HEK293 (cell line): ENCODE data around the gene SRSF4.

ENCODE experiments used
- CTCF ChIA-PET: fragments of 350-600 bp; formaldehyde crosslinking; extraction: SDS; loops from one replicate; lab custom pipeline; 2021; ENCODE audit warnings: antibody characterized with exemption; lab: Yijun Ruan, JAX
- POLR2A ChIA-PET: fragments of 300-600 bp; formaldehyde crosslinking; extraction: SDS; loops from one replicate; lab custom pipeline; 2020; ENCODE audit warnings: antibody characterized with exemption, inconsistent platforms; lab: Yijun Ruan, JAX
- H3K27ac ChIP-seq: fragments of 200-500 bp; sonication (Bioruptor generic); 2 replicates; pipeline ENCODE4 v1.5.1; 2014; ENCODE audit warnings: low read depth, low read length, control low read depth, inconsistent platforms; ENCODE audit errors: extremely low read depth
- H3K36me3 ChIP-seq, 2 experiments: fragments of 200-500 bp in 1 of 2; sonication (Bioruptor generic) in 1 of 2; 1 replicate in 1 of 2; 2 replicates in 1 of 2; pipeline ENCODE4 v1.5.1; 2014 to 2017; ENCODE audit warnings: inconsistent platforms in 2 of 2, low read length in 2 of 2; ENCODE audit not compliant: control insufficient read depth in 2 of 2, insufficient read depth in 1 of 2
- H3K4me1 ChIP-seq: fragments of 200-500 bp; sonication (Bioruptor generic); 2 replicates; pipeline ENCODE4 v1.5.1; 2014; ENCODE audit warnings: mild to moderate bottlenecking, low read length, inconsistent platforms; ENCODE audit not compliant: control insufficient read depth, insufficient read depth
- H3K4me3 ChIP-seq: 2 replicates; pipeline ENCODE4 v1.5.1; 2011; ENCODE audit warnings: low read depth, mild to moderate bottlenecking, control low read depth, low read length, moderate library complexity
- H3K9me3 ChIP-seq: fragments of 200-500 bp; sonication (Bioruptor generic); 2 replicates; pipeline ENCODE4 v1.5.1; 2014; ENCODE audit warnings: low read depth, low read length, inconsistent platforms; ENCODE audit not compliant: control insufficient read depth, insufficient read depth
- GLI2 ChIP-seq: fragments of 450-650 bp; formaldehyde crosslinking; IDR thresholded peaks from 2 replicates; pipeline ENCODE4; 2017; ENCODE audit warnings: missing biosample characterization, missing genetic modification characterization, low read depth, borderline replicate concordance
- KLF7 ChIP-seq: fragments of 450-650 bp; formaldehyde crosslinking; IDR thresholded peaks from 2 replicates; pipeline ENCODE4 v1.5.1; 2016; ENCODE audit warnings: missing biosample characterization, missing genetic modification characterization, borderline replicate concordance
- PATZ1 ChIP-seq: fragments of 450-650 bp; formaldehyde crosslinking; IDR thresholded peaks from 2 replicates; pipeline ENCODE4 v1.5.1; 2016; ENCODE audit warnings: missing biosample characterization, missing genetic modification characterization
- ZBTB11 ChIP-seq: fragments of 450-650 bp; formaldehyde crosslinking; conservative IDR thresholded peaks from 2 replicates; pipeline ENCODE4 v1.5.1; 2016; ENCODE audit warnings: low read depth, missing biosample characterization, missing genetic modification characterization
- ZBTB26 ChIP-seq: fragments of 450-650 bp; formaldehyde crosslinking; optimal IDR thresholded peaks from 2 replicates; pipeline ENCODE3; 2016; ENCODE audit warnings: missing biosample characterization, mild to moderate bottlenecking, missing genetic modification characterization
- ZNF121 ChIP-seq: fragments of 450-650 bp; formaldehyde crosslinking; IDR thresholded peaks from 2 replicates; pipeline ENCODE4 v1.5.1; 2016; ENCODE audit warnings: missing biosample characterization, missing genetic modification characterization
- ZNF148 ChIP-seq: fragments of 450-650 bp; formaldehyde crosslinking; IDR thresholded peaks from 2 replicates; pipeline ENCODE4 v1.5.0; 2017; ENCODE audit warnings: missing biosample characterization, missing genetic modification characterization, borderline replicate concordance
- ZNF221 ChIP-seq: fragments of 450-650 bp; formaldehyde crosslinking; IDR thresholded peaks from 2 replicates; pipeline ENCODE4 v1.5.1; 2017; ENCODE audit warnings: missing biosample characterization, missing genetic modification characterization, borderline replicate concordance
- ZNF449 ChIP-seq: fragments of 450-650 bp; formaldehyde crosslinking; IDR thresholded peaks from 2 replicates; pipeline ENCODE4 v1.5.1; 2017; ENCODE audit warnings: missing biosample characterization, mild to moderate bottlenecking, missing genetic modification characterization, moderate library complexity
- ZNF529 ChIP-seq: fragments of 450-650 bp; formaldehyde crosslinking; IDR thresholded peaks from 2 replicates; pipeline ENCODE4 v1.5.1; 2017; ENCODE audit warnings: missing genetic modification characterization, missing biosample characterization; ENCODE audit not compliant: insufficient replicate concordance
- ZNF558 ChIP-seq: fragments of 450-650 bp; formaldehyde crosslinking; IDR thresholded peaks from 2 replicates; pipeline ENCODE4 v1.5.1; 2016; ENCODE audit warnings: missing biosample characterization, missing genetic modification characterization
- ZNF660 ChIP-seq: fragments of 450-650 bp; IDR thresholded peaks from 2 replicates; pipeline ENCODE4 v1.5.1; 2018; ENCODE audit warnings: missing biosample characterization, mild to moderate bottlenecking, missing genetic modification characterization
- ZNF701 ChIP-seq: fragments of 450-650 bp; formaldehyde crosslinking; IDR thresholded peaks from 2 replicates; pipeline ENCODE4 v1.5.1; 2016; ENCODE audit warnings: missing biosample characterization, missing genetic modification characterization
- ZNF768 ChIP-seq: fragments of 450-650 bp; formaldehyde crosslinking; IDR thresholded peaks from 2 replicates; pipeline ENCODE4 v1.5.1; 2018; ENCODE audit warnings: missing biosample characterization, mild to moderate bottlenecking, missing genetic modification characterization
- ZSCAN4 ChIP-seq: fragments of 450-650 bp; formaldehyde crosslinking; IDR thresholded peaks from 2 replicates; pipeline ENCODE4 v1.5.1; 2017; ENCODE audit warnings: missing biosample characterization, missing genetic modification characterization

The SRSF4 gene

GRCh38 chr1:29120947-29121485 is 60.7 kb downstream of the SRSF4 start:
- TF ChIP-seq KLF7 (tag by site-specific recombination) (no peak), PATZ1 (tag by site-specific recombination) (no peak), ZNF148 (tag by site-specific recombination) (no peak), ZNF121 (tag by site-specific recombination) (no peak)
- TF ChIP-seq, all 188 proteins: peak for 0
- ChIA-PET CTCF (interaction anchor here (0.6 to 1.1 kb wide), 2 partner anchors 9 kb away, joined by 3 read pairs; no protein-coding TSS in a partner anchor), POLR2A (interaction anchor here (1.6 to 2.1 kb wide), 2 partner anchors 8 to 61 kb away, joined by 4 to 12 read pairs; partner anchors contain the start of gene SRSF4)
- Histone ChIP-seq H3K4me1 (no peaks in the 10 kb centered on the region), H3K4me3 (no peak overlapping the region), H3K27ac (no peak overlapping the region), H3K36me3 (peaks cover 2 to 24% of the 10 kb centered on the region in 2 experiments; a peak in 2 of 3 replicates), H3K9me3 (no peaks in the 10 kb centered on the region)

GRCh38 chr1:29120367-29120766 is 61.3 kb downstream of the SRSF4 start:
- TF ChIP-seq ZBTB11 (tag by site-specific recombination) (no peak), ZBTB26 (tag by site-specific recombination) (no peak), GLI2 (tag by site-specific recombination) (no peak)
- H3K36me3 ChIP-seq = peaks cover 6 to 30% of the 10 kb centered on the region in 2 experiments; a peak in 2 of 3 replicates
- ChIA-PET POLR2A (no interaction called here), CTCF (interaction anchor here (0.6 to 0.7 kb wide), 2 partner anchors 10 to 88 kb away, joined by 3 read pairs; no protein-coding TSS in a partner anchor)
- H3K9me3 ChIP-seq = no peaks in the 10 kb centered on the region
- H3K4me3 ChIP-seq = no peak overlapping the region
- no peaks in the 10 kb centered on the region for H3K4me1 ChIP-seq
- H3K27ac ChIP-seq = no peak overlapping the region

- no peaks in the 10 kb centered on the region for H3K4me1 ChIP-seq
- no peaks in the 10 kb centered on the region for H3K9me3 ChIP-seq
- POLR2A ChIA-PET = no interaction called here
- H3K36me3 ChIP-seq = peaks cover 6 to 30% of the 10 kb centered on the region in 2 experiments; a peak in 2 of 3 replicates
- H3K27ac ChIP-seq = no peak overlapping the region
- CTCF ChIA-PET = interaction anchor here (0.6 to 0.7 kb wide), 2 partner anchors 87 to 237 kb away, joined by 3 to 5 read pairs; no protein-coding TSS in a partner anchor
- H3K4me3 ChIP-seq = no peak overlapping the region
- TF ChIP-seq ZNF558 (no peak), ZSCAN4 (no peak), ZNF221 (no peak), ZNF449 (tag by site-specific recombination) (no peak), ZNF701 (tag by site-specific recombination) (no peak), ZNF660 (tag by site-specific recombination) (no peak), ZNF768 (tag by site-specific recombination) (no peak), ZNF529 (no peak)
Measured at GRCh38 chr1:29119121-29119929, 62.4 kb downstream of the SRSF4 start.
